Measurements from ENCODE around the gene PIANP. TPM values are rescaled to one million over a fixed set of nuclear protein-coding genes. Genes with fewer than 3 reads are reported as not detected.
"Not testable (repeated sequence)": the region's sequence is repeated elsewhere in the genome, so short reads cannot be mapped to it uniquely, and the experiment has no call there.

The PIANP gene
- total RNA-seq, 3 donors from 2014 or later (not counting 1 experiment from before 2014, with no cell fraction given): not detected

- no peaks in the 10 kb centered on the region for H3K4me1 ChIP-seq (ENCODE audit: control insufficient read depth, insufficient read depth, low read length)
- no peak overlapping the region for H3K4me3 Mint-ChIP-seq
- peaks cover 22 to 24% of the 10 kb centered on the region in 2 donors for H3K27me3 Mint-ChIP-seq (ENCODE audit: low read depth in 2 of 2)
- no peak for ATAC-seq
- no peak overlapping the region for H3K27ac Mint-ChIP-seq
- no peak for TF ChIP-seq CTCF (IDR thresholded peaks at IDR 0.05)
- H3K27ac ChIP-seq (ENCODE audit: low read length): peak overlapping the region; percentile 48
- H3K27me3 ChIP-seq (ENCODE audit: control insufficient read depth, insufficient read depth, low read length): peaks cover 4% of the 10 kb centered on the region
- peak in 1 of 2 donors; percentile 54 for DNase-seq
- no peaks in the 10 kb centered on the region for H3K36me3 ChIP-seq (ENCODE audit: control insufficient read depth, insufficient read depth, low read length)
- H3K9me3 ChIP-seq (ENCODE audit: control insufficient read depth, insufficient read depth, low read length): no peaks in the 10 kb centered on the region
- no peaks in the 10 kb centered on the region for H3K36me3 Mint-ChIP-seq
- 37% methylated on average over 16 of the region's 16 CpGs for WGBS (ENCODE audit: insufficient coverage)
- H3K9me3 Mint-ChIP-seq: no peaks in the 10 kb centered on the region
- H3K4me1 Mint-ChIP-seq: no peaks in the 10 kb centered on the region
- intact Hi-C loops (cut with micrococcal nuclease): no loop called here
- peak overlapping the region; percentile 5 for H3K4me3 ChIP-seq (ENCODE audit: low read length)
These were observed 8.4 kb upstream of the PIANP start for GRCh38 chr12:6708960-6709394.

GRCh38 chr12:6708351-6708750 is 7.7 kb upstream of the PIANP start:
- H3K4me3 Mint-ChIP-seq; H3K27ac Mint-ChIP-seq; H3K4me1 Mint-ChIP-seq; H3K4me1 ChIP-seq (ENCODE audit: control insufficient read depth, insufficient read depth, low read length); H3K9me3 Mint-ChIP-seq; H3K27me3 ChIP-seq (ENCODE audit: control insufficient read depth, insufficient read depth, low read length); intact Hi-C loops (cut with micrococcal nuclease); H3K36me3 Mint-ChIP-seq; H3K36me3 ChIP-seq (ENCODE audit: control insufficient read depth, insufficient read depth, low read length); ATAC-seq; DNase-seq; H3K4me3 ChIP-seq (ENCODE audit: low read length); H3K27ac ChIP-seq (ENCODE audit: low read length); H3K9me3 ChIP-seq (ENCODE audit: control insufficient read depth, insufficient read depth, low read length): not testable (repeated sequence)
- 94% methylated on average over 21 of the region's 21 CpGs for WGBS (ENCODE audit: insufficient coverage)
- H3K27me3 Mint-ChIP-seq (ENCODE audit: low read depth in 2 of 2): peaks cover 27 to 31% of the 10 kb centered on the region in 2 donors

GRCh38 chr12:6703631-6704030 is 3.0 kb upstream of the PIANP start:
- no peak for TF ChIP-seq CTCF (IDR thresholded peaks at IDR 0.05)
- Histone ChIP-seq H3K27me3 (ENCODE audit: control insufficient read depth, insufficient read depth, low read length) (peaks cover 27% of the 10 kb centered on the region), H3K4me3 (ENCODE audit: low read length) (no peak overlapping the region), H3K27ac (ENCODE audit: low read length) (no peak overlapping the region), H3K9me3 (ENCODE audit: control insufficient read depth, insufficient read depth, low read length) (no peaks in the 10 kb centered on the region), H3K36me3 (ENCODE audit: control insufficient read depth, insufficient read depth, low read length) (no peaks in the 10 kb centered on the region), H3K4me1 (ENCODE audit: control insufficient read depth, insufficient read depth, low read length) (peaks cover 13% of the 10 kb centered on the region)
- intact Hi-C loops (cut with micrococcal nuclease): no loop called here
- 12% methylated on average over 10 of the region's 10 CpGs for WGBS (ENCODE audit: insufficient coverage)
- H3K27ac Mint-ChIP-seq: peak overlapping the region in 1 of 2 donors; percentile 4
- peaks cover 56 to 60% of the 10 kb centered on the region in 2 donors for H3K27me3 Mint-ChIP-seq (ENCODE audit: low read depth in 2 of 2)
- ATAC-seq (no peak), DNase-seq (no peak)
- H3K4me1 Mint-ChIP-seq: peaks cover 0 to 13% of the 10 kb centered on the region in 2 donors
- H3K9me3 Mint-ChIP-seq: no peaks in the 10 kb centered on the region
- H3K4me3 Mint-ChIP-seq: no peak overlapping the region
- H3K36me3 Mint-ChIP-seq: no peaks in the 10 kb centered on the region

GRCh38 chr12:6701078-6701768 is 608 bp upstream of the PIANP start:
- WGBS (ENCODE audit: insufficient coverage): 30% methylated on average over 13 of the region's 13 CpGs
- Histone ChIP-seq H3K27me3 (ENCODE audit: control insufficient read depth, insufficient read depth, low read length) (peaks cover 28% of the 10 kb centered on the region), H3K4me3 (ENCODE audit: low read length) (peak overlapping the region; percentile 19), H3K27ac (ENCODE audit: low read length) (no peak overlapping the region), H3K9me3 (ENCODE audit: control insufficient read depth, insufficient read depth, low read length) (no peaks in the 10 kb centered on the region), H3K36me3 (ENCODE audit: control insufficient read depth, insufficient read depth, low read length) (no peaks in the 10 kb centered on the region), H3K4me1 (ENCODE audit: control insufficient read depth, insufficient read depth, low read length) (peaks cover 24% of the 10 kb centered on the region)
- Mint-ChIP-seq H3K36me3 (no peaks in the 10 kb centered on the region), H3K9me3 (no peaks in the 10 kb centered on the region), H3K4me1 (peaks cover 0 to 13% of the 10 kb centered on the region in 2 donors), H3K4me3 (peak overlapping the region; percentile 55), H3K27ac (no peak overlapping the region), H3K27me3 (ENCODE audit: low read depth in 2 of 2) (peaks cover 70 to 77% of the 10 kb centered on the region in 2 donors)
- TF ChIP-seq CTCF (IDR thresholded peaks at IDR 0.05): no peak
- no peak for DNase-seq
- intact Hi-C loops (cut with micrococcal nuclease): no loop called here
- ATAC-seq: no peak

Measured in natural killer cell (primary cell).